ENCODE measurements around the gene MED12L.

Gene MED12L

GRCh38 chr3:151219056-151219455 is 133.6 kb downstream of the MED12L start:
- in situ Hi-C loops (cut with HindIII; ENCODE audit: low sequenced_read_pairs): no loop called here
- H3K4me3 ChIP-seq (ENCODE audit: low read depth, low read length): no peak overlapping the region
- peak; percentile 45 for DNase-seq (ENCODE audit: low read depth, low spot score)
- no peak for TF ChIP-seq CTCF (IDR thresholded peaks at IDR 0.05; ENCODE audit: low read depth, low read length)

- DNase-seq (ENCODE audit: low read depth, low spot score): no peak
- in situ Hi-C loops (cut with HindIII; ENCODE audit: low sequenced_read_pairs): no loop called here
- H3K4me3 ChIP-seq (ENCODE audit: low read depth, low read length): no peak overlapping the region
- no peak for TF ChIP-seq CTCF (IDR thresholded peaks at IDR 0.05; ENCODE audit: low read depth, low read length)
Measured at GRCh38 chr3:151224268-151224866, 138.9 kb downstream of the MED12L start.

GRCh38 chr3:151225040-151225975 is 139.8 kb downstream of the MED12L start:
- no peak overlapping the region for H3K4me3 ChIP-seq (ENCODE audit: low read depth, low read length)
- TF ChIP-seq CTCF (IDR thresholded peaks at IDR 0.05; ENCODE audit: low read depth, low read length): no peak
- DNase-seq (ENCODE audit: low read depth, low spot score): no peak
- in situ Hi-C loops (cut with HindIII; ENCODE audit: low sequenced_read_pairs): no loop called here

- no peak for TF ChIP-seq CTCF (IDR thresholded peaks at IDR 0.05; ENCODE audit: low read depth, low read length)
- peak; percentile 72 for DNase-seq (ENCODE audit: low read depth, low spot score)
- no peak overlapping the region for H3K4me3 ChIP-seq (ENCODE audit: low read depth, low read length)
- in situ Hi-C loops (cut with HindIII; ENCODE audit: low sequenced_read_pairs): no loop called here
Measured at GRCh38 chr3:151226088-151226563, 140.7 kb downstream of the MED12L start.

- no peak overlapping the region for H3K4me3 ChIP-seq (ENCODE audit: low read depth, low read length)
- in situ Hi-C loops (cut with HindIII; ENCODE audit: low sequenced_read_pairs): no loop called here
- TF ChIP-seq CTCF (IDR thresholded peaks at IDR 0.05; ENCODE audit: low read depth, low read length): no peak
- DNase-seq (ENCODE audit: low read depth, low spot score): no peak
Measured at GRCh38 chr3:151226825-151227224, 141.4 kb downstream of the MED12L start.

- no peak for DNase-seq (ENCODE audit: low read depth, low spot score)
- no peak for TF ChIP-seq CTCF (IDR thresholded peaks at IDR 0.05; ENCODE audit: low read depth, low read length)
- H3K4me3 ChIP-seq (ENCODE audit: low read depth, low read length): no peak overlapping the region
- in situ Hi-C loops (cut with HindIII; ENCODE audit: low sequenced_read_pairs): no loop called here
Measured at GRCh38 chr3:151227266-151227806, 141.9 kb downstream of the MED12L start.

All from astrocyte of the spinal cord (primary cell).